CD14-positive monocyte (primary cell): Measurements from ENCODE around the gene MCC. TPM values are rescaled to one million over a fixed set of nuclear protein-coding genes. Genes with fewer than 3 reads are reported as not detected.

Source experiments
- DNase-seq, 3 donors: peaks; one replicate each; pipeline ENCODE4 v3.0.0-alpha.2; 2011 to 2022
- H2AFZ ChIP-seq: 2 replicates; pipeline ENCODE4 v1.6.0; 2012; ENCODE audit warnings: mild to moderate bottlenecking, low read depth, low read length, inconsistent platforms; ENCODE audit not compliant: insufficient read depth, poor library complexity, severe bottlenecking
- H3K27ac ChIP-seq, 2 donors: 1 replicate in 1 of 2; 2 replicates in 1 of 2; pipeline ENCODE4 v1.5.1; 2012 to 2013; ENCODE audit warnings: low read length in 2 of 2, control low read depth in 1 of 2, inconsistent platforms in 1 of 2, low read depth in 1 of 2, mild to moderate bottlenecking in 1 of 2
- H3K27me3 ChIP-seq, 2 donors: one replicate each; pipeline versions ENCODE4 v1.6.0 to v1.6.1; 2011 to 2013; ENCODE audit warnings: low read length in 2 of 2; ENCODE audit not compliant: control insufficient read depth in 2 of 2, insufficient read depth in 2 of 2
- H3K36me3 ChIP-seq, 2 donors: replicated peaks in 1 of 2; 1 replicate in 1 of 2; 2 replicates in 1 of 2; pipeline versions ENCODE4 v1.5.1 to v1.6.1; 2012 to 2013; ENCODE audit warnings: low read length in 2 of 2, control low read depth in 1 of 2, inconsistent platforms in 1 of 2, mild to moderate bottlenecking in 1 of 2; ENCODE audit not compliant: insufficient read depth in 2 of 2, control insufficient read depth in 1 of 2
- H3K4me1 ChIP-seq, 2 donors: 1 replicate in 1 of 2; 2 replicates in 1 of 2; pipeline versions ENCODE4 v1.5.1 to v1.6.1; 2012 to 2013; ENCODE audit warnings: low read length in 2 of 2, control low read depth in 1 of 2, inconsistent platforms in 1 of 2, mild to moderate bottlenecking in 1 of 2, moderate library complexity in 1 of 2; ENCODE audit not compliant: insufficient read depth in 2 of 2, control insufficient read depth in 1 of 2
- H3K4me2 ChIP-seq: replicated peaks from 2 replicates; pipeline ENCODE3; 2012; ENCODE audit warnings: low read length, moderate library complexity, mild to moderate bottlenecking; ENCODE audit not compliant: poor library complexity, severe bottlenecking; ENCODE audit errors: extremely low read depth
- H3K4me3 ChIP-seq, 3 experiments: fragments of 200-600 bp in 1 of 3; sonication (generic) in 1 of 3; replicated peaks in 1 of 3; 1 replicate in 2 of 3; 2 replicates in 1 of 3; pipeline ENCODE4 v1.5.1; 2011 to 2013; ENCODE audit warnings: low read length in 3 of 3, mild to moderate bottlenecking in 3 of 3, control low read depth in 2 of 3, low read depth in 2 of 3, inconsistent platforms in 1 of 3, moderate library complexity in 1 of 3
- H3K79me2 ChIP-seq: 2 replicates; pipeline ENCODE4 v1.6.0; 2012; ENCODE audit warnings: mild to moderate bottlenecking, control low read depth, inconsistent platforms, low read length, moderate library complexity; ENCODE audit not compliant: insufficient read depth
- H3K9ac ChIP-seq: 2 replicates; pipeline ENCODE4 v1.6.0; 2017; ENCODE audit warnings: low read length, mild to moderate bottlenecking; ENCODE audit not compliant: insufficient read depth, poor library complexity, severe bottlenecking
- H3K9me3 ChIP-seq, 2 donors: replicated peaks in 1 of 2; 1 replicate in 1 of 2; 2 replicates in 1 of 2; pipeline versions ENCODE4 v1.5.1 to v1.6.1; 2012 to 2013; ENCODE audit warnings: low read length in 2 of 2, control low read depth in 1 of 2; ENCODE audit not compliant: control insufficient read depth in 1 of 2, insufficient read depth in 1 of 2
- H4K20me1 ChIP-seq: 2 replicates; pipeline ENCODE4 v1.6.0; 2012; ENCODE audit warnings: mild to moderate bottlenecking, low read length, control low read depth, moderate library complexity; ENCODE audit not compliant: insufficient read depth
- H3K27ac Mint-ChIP-seq, 7 donors: one replicate each; pipeline ENCODE4 v1.8.0; 2020; ENCODE audit warnings: mild to moderate bottlenecking in 7 of 7, mixed read lengths in 7 of 7, moderate library complexity in 6 of 7, inconsistent platforms in 2 of 7
- H3K27me3 Mint-ChIP-seq, 3 donors: one replicate each; pipeline ENCODE4 v1.8.0; 2021 to 2022; ENCODE audit warnings: low read depth in 3 of 3, mild to moderate bottlenecking in 3 of 3, mixed read lengths in 3 of 3, moderate library complexity in 3 of 3, inconsistent platforms in 1 of 3
- H3K36me3 Mint-ChIP-seq, 2 donors: one replicate each; pipeline ENCODE4 v1.8.0; 2020; ENCODE audit warnings: mixed read lengths in 2 of 2, inconsistent platforms in 1 of 2, mild to moderate bottlenecking in 1 of 2
- H3K4me1 Mint-ChIP-seq: one replicate; pipeline ENCODE4 v1.8.0; 2020; ENCODE audit warnings: mild to moderate bottlenecking, mixed read lengths
- H3K4me3 Mint-ChIP-seq, 2 donors: one replicate each; pipeline ENCODE4 v1.8.0; 2020; ENCODE audit warnings: mild to moderate bottlenecking in 2 of 2, mixed read lengths in 2 of 2, moderate library complexity in 1 of 2
- H3K9me3 Mint-ChIP-seq, 7 donors: one replicate each; pipeline ENCODE4 v1.8.0; 2020 to 2022; ENCODE audit warnings: mixed read lengths in 7 of 7, mild to moderate bottlenecking in 6 of 7, moderate library complexity in 6 of 7, inconsistent platforms in 2 of 7
- WGBS: methylation state at CpG from one replicate; pipeline ENCODE4 v1.1.5; 2013; ENCODE audit warnings: missing lambda C conversion rate; ENCODE audit not compliant: insufficient coverage; 5-methylcytosine and 5-hydroxymethylcytosine counted together
- intact Hi-C, 2 donors: fragments of 100-400 bp; cut with micrococcal nuclease; formaldehyde crosslinking; loops; one replicate each; pipeline versions ENCODE4 v1.15.0 to v1.15.1; 2023
- polyA plus RNA-seq, 3 donors: library from polyadenylated mRNA; depleted of rRNA in 1 of 3; unstranded in 2 of 3; stranded (reverse) in 1 of 3; fragments of 300-500 nt in 2 of 3; fragments of >200 nt in 1 of 3; fragmentation: Illumina TruSeq in 2 of 3; gene quantifications; 1 replicate in 2 of 3; 2 replicates in 1 of 3; pipeline ENCODE4 v1.2.3, GENCODE V29; 2012 to 2021
- TF ChIP-seq, protein P1 (sequence below): fragments of 200-600 bp; IDR thresholded peaks from one replicate; pipeline ENCODE4 v1.8.0; 2022; ENCODE audit warnings: antibody characterized with exemption, mild to moderate bottlenecking

The MCC gene
- polyA plus RNA-seq, 3 donors = 0.09 TPM; not detected in 2

- Histone ChIP-seq H3K9me3 (no peaks in the 10 kb centered on the region), H3K4me1 (no peaks in the 10 kb centered on the region), H3K27me3 (no peaks in the 10 kb centered on the region), H3K4me3 (no peak overlapping the region), H3K27ac (no peak overlapping the region), H3K4me2 (no peak overlapping the region), H4K20me1 (no peaks in the 10 kb centered on the region), H3K79me2 (no peaks in the 10 kb centered on the region), H2AFZ (no peak overlapping the region), H3K36me3 (no peaks in the 10 kb centered on the region), H3K9ac (no peak overlapping the region)
- Mint-ChIP-seq H3K27me3 (peaks cover 0 to 2% (median 1%) of the 10 kb centered on the region in 3 donors), H3K9me3 (peaks cover 0 to 4% (median 0%) of the 10 kb centered on the region in 7 donors), H3K27ac (no peak overlapping the region), H3K36me3 (no peaks in the 10 kb centered on the region), H3K4me3 (no peak overlapping the region), H3K4me1 (no peaks in the 10 kb centered on the region)
- no peak for DNase-seq
- 93% methylated on average over 4 of the region's 6 CpGs for WGBS
- intact Hi-C loops = no loop called here
- TF ChIP-seq, protein P1, sequence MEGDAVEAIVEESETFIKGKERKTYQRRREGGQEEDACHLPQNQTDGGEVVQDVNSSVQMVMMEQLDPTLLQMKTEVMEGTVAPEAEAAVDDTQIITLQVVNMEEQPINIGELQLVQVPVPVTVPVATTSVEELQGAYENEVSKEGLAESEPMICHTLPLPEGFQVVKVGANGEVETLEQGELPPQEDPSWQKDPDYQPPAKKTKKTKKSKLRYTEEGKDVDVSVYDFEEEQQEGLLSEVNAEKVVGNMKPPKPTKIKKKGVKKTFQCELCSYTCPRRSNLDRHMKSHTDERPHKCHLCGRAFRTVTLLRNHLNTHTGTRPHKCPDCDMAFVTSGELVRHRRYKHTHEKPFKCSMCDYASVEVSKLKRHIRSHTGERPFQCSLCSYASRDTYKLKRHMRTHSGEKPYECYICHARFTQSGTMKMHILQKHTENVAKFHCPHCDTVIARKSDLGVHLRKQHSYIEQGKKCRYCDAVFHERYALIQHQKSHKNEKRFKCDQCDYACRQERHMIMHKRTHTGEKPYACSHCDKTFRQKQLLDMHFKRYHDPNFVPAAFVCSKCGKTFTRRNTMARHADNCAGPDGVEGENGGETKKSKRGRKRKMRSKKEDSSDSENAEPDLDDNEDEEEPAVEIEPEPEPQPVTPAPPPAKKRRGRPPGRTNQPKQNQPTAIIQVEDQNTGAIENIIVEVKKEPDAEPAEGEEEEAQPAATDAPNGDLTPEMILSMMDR = no peak
Measured at GRCh38 chr5:113264046-113264445, 224.2 kb downstream of the MCC start.

- Histone ChIP-seq H4K20me1 (no peaks in the 10 kb centered on the region), H3K9me3 (no peaks in the 10 kb centered on the region), H3K27ac (no peak overlapping the region), H2AFZ (no peak overlapping the region), H3K27me3 (no peaks in the 10 kb centered on the region), H3K4me3 (no peak overlapping the region), H3K36me3 (no peaks in the 10 kb centered on the region), H3K4me1 (no peaks in the 10 kb centered on the region), H3K79me2 (no peaks in the 10 kb centered on the region), H3K4me2 (no peak overlapping the region), H3K9ac (no peak overlapping the region)
- no CpG with 5 or more reads among the region's 3 CpGs for WGBS
- H3K27ac Mint-ChIP-seq = no peak overlapping the region
- H3K27me3 Mint-ChIP-seq = peaks cover 0 to 1% (median 0%) of the 10 kb centered on the region in 3 donors
- H3K4me3 Mint-ChIP-seq = no peak overlapping the region
- H3K36me3 Mint-ChIP-seq = no peaks in the 10 kb centered on the region
- peaks cover 0 to 4% (median 0%) of the 10 kb centered on the region in 7 donors for H3K9me3 Mint-ChIP-seq
- no peak for DNase-seq
- TF ChIP-seq, protein P1 = no peak
- no peaks in the 10 kb centered on the region for H3K4me1 Mint-ChIP-seq
- intact Hi-C loops = no loop called here
Measured at GRCh38 chr5:113263545-113263944, 224.7 kb downstream of the MCC start.
